Measurements from ENCODE around the gene CFAP20DC. TPM values are rescaled to one million over a fixed set of nuclear protein-coding genes. Genes with fewer than 3 reads are reported as not detected.

The CFAP20DC gene
- total RNA-seq, 1 experiment from 2014 or later: 2.9 TPM

DNA sequence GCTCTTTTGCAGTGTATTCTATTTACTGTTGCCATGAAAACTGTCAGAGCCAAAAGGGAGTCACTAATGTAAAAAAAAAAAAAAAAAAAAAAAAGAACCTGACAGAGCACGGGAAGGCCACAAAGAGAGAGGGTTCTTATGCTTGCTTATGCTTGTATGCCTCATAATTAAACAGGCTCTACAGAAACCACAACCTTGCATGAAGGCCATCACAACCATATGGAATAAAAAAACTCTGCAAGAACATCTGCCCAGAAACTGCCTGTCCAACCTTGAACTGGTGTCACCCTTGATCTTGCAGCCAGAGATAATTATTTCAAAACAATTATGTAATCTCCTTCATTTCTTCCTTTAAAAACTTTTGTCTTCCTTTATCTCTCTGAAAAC, 50.1 kb downstream of the CFAP20DC start:
- intact Hi-C loops (cut with micrococcal nuclease): loop anchor here (10.0 kb wide), 5 partner anchors 215 to 1745 kb away; no protein-coding TSS in a partner anchor
- Histone ChIP-seq H4K20me1 (ENCODE audit: insufficient read depth) (no peaks in the 10 kb centered on the region), H3K9me2 (ENCODE audit: insufficient read depth) (no peaks in the 10 kb centered on the region), H3K9me3 (ENCODE audit: control insufficient read depth in 1 of 2, insufficient read depth in 1 of 2, low read depth in 1 of 2, low read length in 2 of 2) (no peaks in the 10 kb centered on the region), H3K36me3 (ENCODE audit: control insufficient read depth in 1 of 2, insufficient read depth in 2 of 2, low read length in 2 of 2) (no peaks in the 10 kb centered on the region), H3K4me2 (ENCODE audit: low read length) (no peak overlapping the region), H3K4me1 (ENCODE audit: control insufficient read depth in 1 of 2, insufficient read depth in 2 of 2, low read length in 2 of 2) (peaks cover 0 to 32% of the 10 kb centered on the region in 2 experiments; a peak in 2 of 4 replicates), H3K4me3 (replicated peaks in 1 of 2; ENCODE audit: low read depth in 1 of 2, low read length in 2 of 2) (no peak overlapping the region), H3K27ac (ENCODE audit: low read depth, low read length) (no peak overlapping the region), H3K27me3 (ENCODE audit: insufficient read depth, low read length) (no peaks in the 10 kb centered on the region), H3K79me2 (ENCODE audit: insufficient read depth, low read length) (no peaks in the 10 kb centered on the region), H2AFZ (ENCODE audit: low read depth, low read length, poor library complexity, severe bottlenecking) (no peak overlapping the region), H3K9ac (ENCODE audit: low read length) (no peak overlapping the region)
- no peak for DNase-seq (ENCODE audit: low read depth, low spot score)
- TF ChIP-seq SRF (IDR thresholded peaks at IDR 0.05; ENCODE audit: low read depth): no peak
- RAD21 ChIA-PET (ENCODE audit: low non-redundant PET in 1 of 2, low total read pairs in 2 of 2, uncharacterized antibody in 2 of 2, unreplicated experiment in 2 of 2): no interaction called here
- ATAC-seq: no peak
- BruUV-seq (replicated peaks): no TSS peak
- POLR2A ChIA-PET: no interaction called here
- CTCF ChIA-PET: no interaction called here

DNA sequence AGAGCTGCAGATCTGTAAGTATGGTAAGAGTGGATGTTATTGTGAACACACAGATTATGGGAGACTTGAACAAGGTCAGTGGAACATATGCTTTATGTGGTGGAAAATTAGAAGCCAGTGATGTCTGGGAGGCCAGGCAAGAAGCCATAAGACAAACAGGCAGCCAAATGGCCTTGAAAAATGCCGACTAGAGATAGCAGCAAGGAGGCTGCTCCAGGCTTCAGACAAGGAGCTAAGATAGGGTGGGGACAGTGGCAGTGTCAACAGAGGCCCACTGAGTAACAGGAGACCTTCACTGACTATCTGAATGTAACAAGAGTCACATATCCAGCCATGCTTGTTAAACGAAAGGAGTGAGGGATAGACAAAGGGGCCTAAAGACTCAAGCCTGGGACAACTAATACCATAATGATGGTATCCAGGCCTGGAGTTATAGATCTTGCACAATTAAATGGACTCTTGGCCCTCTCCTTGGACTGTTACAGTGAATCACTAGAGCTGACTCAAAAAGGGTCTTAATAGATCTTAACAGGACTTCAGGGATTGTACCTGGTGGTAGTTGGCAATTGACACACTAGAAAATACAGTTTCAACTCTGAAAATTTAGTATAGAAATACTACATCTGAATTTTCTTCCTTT, 50.6 kb downstream of the CFAP20DC start:
- H3K4me2 ChIP-seq (ENCODE audit: low read length): peak overlapping the region; percentile 49
- CTCF ChIA-PET: interaction anchor here (1.9 kb wide), 1 partner anchor 54 kb away, joined by 7 read pairs; no protein-coding TSS in a partner anchor

More for the DNA sequence above, 50.6 kb downstream of the CFAP20DC start:
- Histone ChIP-seq H3K9me2 (ENCODE audit: insufficient read depth) (no peaks in the 10 kb centered on the region), H3K27ac (ENCODE audit: low read depth, low read length) (no peak overlapping the region), H3K4me1 (ENCODE audit: control insufficient read depth in 1 of 2, insufficient read depth in 2 of 2, low read length in 2 of 2) (peaks cover 0 to 32% of the 10 kb centered on the region in 2 experiments; a peak in 2 of 4 replicates), H3K4me3 (replicated peaks in 1 of 2; ENCODE audit: low read depth in 1 of 2, low read length in 2 of 2) (0 out of 4 replicates have a peak overlapping the region, but pooled peaks of 1 of the 2 experiments have one; percentile 2), H3K27me3 (ENCODE audit: insufficient read depth, low read length) (no peaks in the 10 kb centered on the region), H3K36me3 (ENCODE audit: control insufficient read depth in 1 of 2, insufficient read depth in 2 of 2, low read length in 2 of 2) (no peaks in the 10 kb centered on the region), H3K79me2 (ENCODE audit: insufficient read depth, low read length) (no peaks in the 10 kb centered on the region), H2AFZ (ENCODE audit: low read depth, low read length, poor library complexity, severe bottlenecking) (no peak overlapping the region), H3K9me3 (ENCODE audit: control insufficient read depth in 1 of 2, insufficient read depth in 1 of 2, low read depth in 1 of 2, low read length in 2 of 2) (no peaks in the 10 kb centered on the region), H4K20me1 (ENCODE audit: insufficient read depth) (no peaks in the 10 kb centered on the region), H3K9ac (ENCODE audit: low read length) (peak overlapping the region; percentile 48)
- no peak for DNase-seq (ENCODE audit: low read depth, low spot score)
- TF ChIP-seq ZNF274 (IDR thresholded peaks at IDR 0.05; ENCODE audit: low read depth, low read length) (no peak), EZH2 (IDR thresholded peaks at IDR 0.05) (no peak), EGR1 (IDR thresholded peaks at IDR 0.05; ENCODE audit: low read depth) (no peak), RAD21 (IDR thresholded peaks at IDR 0.05; ENCODE audit: low read depth) (no peak), EZH2phosphoT487 (IDR thresholded peaks at IDR 0.05; ENCODE audit: borderline replicate concordance) (no peak), CEBPB (IDR thresholded peaks at IDR 0.05; ENCODE audit: low read depth) (no peak), CBX3 (IDR thresholded peaks at IDR 0.05; ENCODE audit: low read depth) (no peak), ZFX (IDR thresholded peaks at IDR 0.05) (no peak; the same call in 1 of the 2 replicates), REST (IDR thresholded peaks at IDR 0.05; ENCODE audit: low read depth) (no peak), SIN3A (IDR thresholded peaks at IDR 0.05; ENCODE audit: low read depth) (no peak)
- TF ChIP-seq, protein P1, sequence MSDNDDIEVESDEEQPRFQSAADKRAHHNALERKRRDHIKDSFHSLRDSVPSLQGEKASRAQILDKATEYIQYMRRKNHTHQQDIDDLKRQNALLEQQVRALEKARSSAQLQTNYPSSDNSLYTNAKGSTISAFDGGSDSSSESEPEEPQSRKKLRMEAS (IDR thresholded peaks at IDR 0.05): no peak
- ATAC-seq: no peak
- intact Hi-C loops (cut with micrococcal nuclease): loop anchor here (10.0 kb wide), 5 partner anchors 216 to 1746 kb away; no protein-coding TSS in a partner anchor
- RAD21 ChIA-PET (ENCODE audit: low non-redundant PET in 1 of 2, low total read pairs in 2 of 2, uncharacterized antibody in 2 of 2, unreplicated experiment in 2 of 2): no interaction called here
- POLR2A ChIA-PET: no interaction called here
- no TSS peak for BruUV-seq (replicated peaks)

Data from HCT116 (cell line).